IgD-negative memory B cell (primary cell): ENCODE results near the gene RTL10. TPM values are rescaled to one million over a fixed set of nuclear protein-coding genes. Genes with fewer than 3 reads are reported as not detected.

Source experiments
- H3K27ac Mint-ChIP-seq, 3 donors: one replicate each; pipeline ENCODE4 v1.8.0; 2020 to 2022; ENCODE audit warnings: mild to moderate bottlenecking in 3 of 3, mixed read lengths in 3 of 3, moderate library complexity in 1 of 3
- H3K27me3 Mint-ChIP-seq: one replicate; pipeline ENCODE4 v1.8.0; 2021; ENCODE audit warnings: mixed read lengths
- H3K36me3 Mint-ChIP-seq: one replicate; pipeline ENCODE4 v1.8.0; 2020; ENCODE audit warnings: mild to moderate bottlenecking, mixed read lengths
- H3K4me1 Mint-ChIP-seq, 3 donors: one replicate each; pipeline ENCODE4 v1.8.0; 2020 to 2022; ENCODE audit warnings: mixed read lengths in 3 of 3, mild to moderate bottlenecking in 1 of 3
- H3K4me3 Mint-ChIP-seq, 4 donors: one replicate each; pipeline ENCODE4 v1.8.0; 2020 to 2022; ENCODE audit warnings: mild to moderate bottlenecking in 4 of 4, mixed read lengths in 4 of 4, moderate library complexity in 3 of 4
- H3K9me3 Mint-ChIP-seq, 3 donors: one replicate each; pipeline ENCODE4 v1.8.0; 2020 to 2021; ENCODE audit warnings: mixed read lengths in 3 of 3, mild to moderate bottlenecking in 1 of 3
- polyA plus RNA-seq: library from polyadenylated mRNA; unstranded; fragments of 300-500 nt; fragmentation: Illumina TruSeq; gene quantifications from one replicate; pipeline ENCODE4 v1.2.3, GENCODE V29; 2021

RTL10 gene
- polyA plus RNA-seq, 1 donor from 2014 or later = 7.3 TPM

- Mint-ChIP-seq H3K27me3 (no peaks in the 10 kb centered on the region), H3K4me1 (peaks cover 14 to 15% (median 15%) of the 10 kb centered on the region in 3 donors), H3K4me3 (peak overlapping the region in 1 of 4 donors; percentile 89), H3K36me3 (no peaks in the 10 kb centered on the region), H3K27ac (peak overlapping the region in 1 of 3 donors; percentile 39), H3K9me3 (no peaks in the 10 kb centered on the region)
Observed at GRCh38 chr22:19892925-19893324, 38.3 kb upstream of the RTL10 start.

DNA sequence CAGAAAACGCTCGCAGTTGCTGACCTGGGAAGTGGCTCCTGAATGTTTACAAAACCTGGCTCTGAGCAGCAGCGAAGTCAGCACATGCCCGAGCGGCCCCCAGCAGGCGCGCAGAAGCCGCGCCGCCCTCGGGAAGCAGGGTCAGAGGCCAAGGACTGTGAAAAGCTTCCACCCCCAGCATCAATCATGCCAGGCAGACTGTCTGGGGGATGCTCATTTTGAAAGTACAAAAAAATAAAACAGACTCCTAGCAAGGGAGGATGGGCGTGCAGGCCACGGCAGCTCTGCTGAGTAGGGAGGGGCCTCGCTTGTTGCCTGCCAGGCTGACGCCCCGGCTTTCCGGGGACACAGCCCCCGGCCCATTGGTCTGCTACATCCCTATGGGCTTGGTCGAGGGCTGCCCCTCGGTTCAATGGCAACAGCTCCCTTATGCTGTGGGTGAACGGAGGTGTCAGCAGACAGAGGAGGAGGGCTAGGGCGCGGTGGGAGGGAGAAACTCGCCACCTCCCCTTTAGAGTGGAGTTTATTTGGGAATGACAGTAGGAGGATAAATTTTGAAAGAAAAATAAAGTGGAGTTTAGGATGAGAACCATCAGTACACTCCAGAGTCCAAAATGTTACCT is 37.7 kb upstream of the RTL10 start:
- Mint-ChIP-seq H3K36me3 (no peaks in the 10 kb centered on the region), H3K27me3 (no peaks in the 10 kb centered on the region), H3K9me3 (no peaks in the 10 kb centered on the region), H3K4me3 (peak overlapping the region; percentile 69 to 89 (median 82)), H3K4me1 (peaks cover 15 to 17% (median 16%) of the 10 kb centered on the region in 3 donors), H3K27ac (peak overlapping the region in 2 of 3 donors; percentile 39 to 78)

- peak overlapping the region; percentile 69 to 89 (median 82) for H3K4me3 Mint-ChIP-seq
- peaks cover 21 to 24% (median 24%) of the 10 kb centered on the region in 3 donors for H3K4me1 Mint-ChIP-seq
Observed at GRCh38 chr22:19891317-19892256, 36.9 kb upstream of the RTL10 start.

GRCh38 chr22:19890502-19891316 is 36.0 kb upstream of the RTL10 start:
- Mint-ChIP-seq H3K9me3 (no peaks in the 10 kb centered on the region), H3K27me3 (no peaks in the 10 kb centered on the region), H3K27ac (peak overlapping the region in 1 of 3 donors; percentile 39), H3K4me3 (peak overlapping the region in 2 of 4 donors; percentile 58 to 78), H3K36me3 (peaks cover 3% of the 10 kb centered on the region), H3K4me1 (peaks cover 21 to 29% (median 29%) of the 10 kb centered on the region in 3 donors)

More at GRCh38 chr22:19891317-19892256, 36.9 kb upstream of the RTL10 start:
- no peaks in the 10 kb centered on the region for H3K27me3 Mint-ChIP-seq
- peak overlapping the region; percentile 39 to 91 (median 78) for H3K27ac Mint-ChIP-seq
- H3K9me3 Mint-ChIP-seq = no peaks in the 10 kb centered on the region
- H3K36me3 Mint-ChIP-seq = peaks cover 1% of the 10 kb centered on the region

DNA sequence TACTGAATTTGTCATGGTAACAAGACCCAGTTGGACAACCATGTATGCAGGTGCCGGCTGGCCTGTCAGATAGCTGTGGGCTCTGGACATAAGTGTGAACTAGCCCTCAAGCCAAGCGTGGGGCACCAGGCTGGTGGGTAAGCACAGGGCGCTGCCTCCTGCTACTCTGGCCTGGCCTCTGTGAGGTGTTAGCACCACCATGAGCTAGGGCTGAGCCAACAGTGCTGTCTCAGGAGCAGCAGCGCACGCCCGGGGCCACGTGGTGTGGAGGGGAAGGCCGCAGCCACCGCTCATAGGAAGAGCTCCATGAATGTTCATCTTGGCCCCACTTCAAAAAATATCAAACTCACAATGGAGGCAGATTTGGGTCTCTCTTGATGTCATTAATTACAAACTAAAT is 35.3 kb upstream of the RTL10 start:
- Mint-ChIP-seq H3K4me1 (peaks cover 21 to 31% (median 30%) of the 10 kb centered on the region in 3 donors), H3K36me3 (peaks cover 4% of the 10 kb centered on the region), H3K27ac (peak overlapping the region in 2 of 3 donors; percentile 45 to 63), H3K9me3 (no peaks in the 10 kb centered on the region), H3K27me3 (no peaks in the 10 kb centered on the region), H3K4me3 (no peak overlapping the region)

GRCh38 chr22:19888131-19888746 is 33.6 kb upstream of the RTL10 start:
- H3K36me3 Mint-ChIP-seq = peaks cover 4% of the 10 kb centered on the region
- H3K27me3 Mint-ChIP-seq = no peaks in the 10 kb centered on the region
- H3K4me1 Mint-ChIP-seq = peaks cover 21 to 31% (median 30%) of the 10 kb centered on the region in 3 donors
- no peaks in the 10 kb centered on the region for H3K9me3 Mint-ChIP-seq
- no peak overlapping the region for H3K27ac Mint-ChIP-seq
- H3K4me3 Mint-ChIP-seq = no peak overlapping the region

DNA sequence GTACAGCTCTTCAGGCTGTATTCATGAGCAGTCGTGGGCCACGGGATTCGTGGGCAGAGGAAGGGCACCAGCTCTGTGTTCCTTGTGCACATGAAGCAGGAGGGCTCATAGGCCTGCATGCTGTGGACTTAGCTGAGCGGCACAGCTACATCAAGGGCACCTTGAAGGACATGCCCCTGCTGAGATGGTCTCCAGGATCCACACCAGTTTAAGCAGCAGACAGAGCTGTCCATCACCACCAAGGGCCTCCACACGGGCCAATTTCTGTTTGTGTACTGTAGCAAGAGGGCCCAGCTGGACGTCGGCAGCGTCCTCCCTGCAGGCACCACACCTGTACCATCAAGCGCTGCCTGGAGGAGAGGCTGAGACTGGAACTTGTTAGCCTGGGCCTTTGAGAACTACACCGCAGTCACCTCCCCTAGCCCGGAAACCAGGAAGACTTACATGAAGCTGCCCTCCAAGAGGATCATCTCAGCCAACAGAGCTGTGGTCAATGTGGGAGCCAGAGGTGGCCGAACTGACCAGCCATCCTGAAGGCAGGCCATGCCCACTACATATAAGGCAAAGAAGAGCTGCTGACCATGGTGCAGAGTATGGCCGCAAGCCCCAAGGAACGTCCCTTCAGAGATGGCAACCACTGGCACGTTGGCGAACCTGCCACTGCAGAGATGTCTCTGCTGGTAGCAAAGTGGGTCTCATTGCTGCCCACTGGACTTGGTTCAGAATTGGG is 32.7 kb upstream of the RTL10 start:
- Mint-ChIP-seq H3K36me3 (peaks cover 4% of the 10 kb centered on the region), H3K4me1 (peaks cover 20 to 29% (median 27%) of the 10 kb centered on the region in 3 donors), H3K27me3 (no peaks in the 10 kb centered on the region), H3K4me3 (peak overlapping the region in 1 of 4 donors; percentile 63), H3K27ac (peak overlapping the region; percentile 2 to 88 (median 4)), H3K9me3 (no peaks in the 10 kb centered on the region)

DNA sequence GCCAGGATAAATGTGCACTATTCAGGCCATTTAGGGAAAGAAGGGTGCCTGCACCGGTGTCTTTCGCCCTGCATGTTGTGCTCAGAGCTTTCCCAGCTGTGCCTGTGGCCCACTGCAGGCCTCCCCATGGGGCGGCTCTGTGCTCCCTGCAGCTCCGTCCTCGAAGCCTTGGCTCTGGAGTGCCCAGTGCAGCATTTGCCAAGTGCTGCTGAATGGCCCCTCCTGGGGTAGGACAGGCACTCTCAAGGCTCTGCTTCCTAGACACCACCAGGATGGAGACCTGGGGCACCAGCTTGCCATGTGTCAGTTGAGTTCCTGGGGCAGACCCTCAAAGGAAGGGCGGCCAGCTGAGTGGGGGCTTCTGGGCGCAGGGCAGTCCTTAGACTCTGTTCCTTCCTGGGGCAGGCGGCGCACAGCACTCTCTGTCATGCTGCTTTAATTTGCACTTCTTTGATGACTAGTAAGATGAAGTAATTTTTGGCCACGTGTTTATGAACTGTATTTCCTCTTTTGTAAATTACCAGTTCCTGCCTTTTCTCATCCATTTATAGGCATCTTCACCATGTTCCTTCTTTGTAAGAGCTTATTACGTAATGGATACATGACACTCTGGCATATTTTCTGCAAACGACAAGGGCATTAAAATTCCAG is 32.1 kb upstream of the RTL10 start:
- Mint-ChIP-seq H3K27me3 (no peaks in the 10 kb centered on the region), H3K36me3 (peaks cover 4% of the 10 kb centered on the region), H3K27ac (peak overlapping the region; percentile 2 to 88 (median 37)), H3K4me1 (peaks cover 14 to 24% (median 22%) of the 10 kb centered on the region in 3 donors), H3K9me3 (no peaks in the 10 kb centered on the region), H3K4me3 (peak overlapping the region in 1 of 4 donors; percentile 63)

GRCh38 chr22:19885841-19886592 is 31.3 kb upstream of the RTL10 start:
- Mint-ChIP-seq H3K4me1 (peaks cover 6 to 18% (median 17%) of the 10 kb centered on the region in 3 donors), H3K27ac (peak overlapping the region in 1 of 3 donors; percentile 37), H3K27me3 (no peaks in the 10 kb centered on the region), H3K36me3 (peaks cover 5% of the 10 kb centered on the region), H3K9me3 (no peaks in the 10 kb centered on the region), H3K4me3 (peak overlapping the region in 1 of 4 donors; percentile 70)

DNA sequence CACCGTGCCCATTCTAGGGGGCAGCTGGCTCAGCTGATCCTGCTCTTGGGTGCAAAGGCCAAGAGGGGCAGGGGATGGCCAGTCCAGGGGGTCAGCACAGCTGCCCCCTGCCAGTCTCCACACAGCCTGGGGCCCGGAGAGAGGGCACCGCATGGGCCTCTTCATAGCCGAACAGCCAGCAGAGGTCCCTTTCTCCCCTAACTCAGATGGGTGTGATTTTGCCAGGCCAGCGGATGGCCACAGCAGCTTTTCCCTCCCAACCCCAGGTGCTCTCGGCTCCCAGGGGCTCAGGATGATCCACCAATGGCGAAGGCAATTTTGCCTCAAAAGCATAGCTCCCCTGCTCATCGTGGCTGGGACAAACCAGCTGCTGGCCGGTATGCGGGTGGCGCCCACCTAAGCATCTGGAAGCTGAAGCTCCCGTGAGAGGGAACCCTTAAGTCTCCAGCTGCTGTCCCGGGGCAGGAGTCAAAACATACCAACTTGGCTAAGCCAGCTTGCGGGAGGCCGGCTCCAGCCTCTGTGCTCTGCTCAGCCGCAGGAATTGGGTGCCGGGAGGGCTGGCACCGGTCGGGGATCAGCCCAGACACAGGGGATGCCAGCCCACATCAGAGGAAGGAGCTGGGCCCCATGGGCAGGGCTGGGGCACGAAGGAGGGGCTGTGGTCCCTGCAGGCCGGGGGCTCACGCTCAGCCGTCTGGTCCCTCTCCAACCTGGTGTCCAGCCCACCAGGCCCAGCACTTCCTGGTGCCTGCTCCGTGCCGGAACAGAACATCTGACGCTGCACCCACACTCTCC is 30.5 kb upstream of the RTL10 start:
- Mint-ChIP-seq H3K9me3 (no peaks in the 10 kb centered on the region), H3K4me3 (no peak overlapping the region), H3K36me3 (peaks cover 6% of the 10 kb centered on the region), H3K4me1 (peaks cover 6 to 16% (median 16%) of the 10 kb centered on the region in 3 donors), H3K27me3 (no peaks in the 10 kb centered on the region), H3K27ac (no peak overlapping the region)

DNA sequence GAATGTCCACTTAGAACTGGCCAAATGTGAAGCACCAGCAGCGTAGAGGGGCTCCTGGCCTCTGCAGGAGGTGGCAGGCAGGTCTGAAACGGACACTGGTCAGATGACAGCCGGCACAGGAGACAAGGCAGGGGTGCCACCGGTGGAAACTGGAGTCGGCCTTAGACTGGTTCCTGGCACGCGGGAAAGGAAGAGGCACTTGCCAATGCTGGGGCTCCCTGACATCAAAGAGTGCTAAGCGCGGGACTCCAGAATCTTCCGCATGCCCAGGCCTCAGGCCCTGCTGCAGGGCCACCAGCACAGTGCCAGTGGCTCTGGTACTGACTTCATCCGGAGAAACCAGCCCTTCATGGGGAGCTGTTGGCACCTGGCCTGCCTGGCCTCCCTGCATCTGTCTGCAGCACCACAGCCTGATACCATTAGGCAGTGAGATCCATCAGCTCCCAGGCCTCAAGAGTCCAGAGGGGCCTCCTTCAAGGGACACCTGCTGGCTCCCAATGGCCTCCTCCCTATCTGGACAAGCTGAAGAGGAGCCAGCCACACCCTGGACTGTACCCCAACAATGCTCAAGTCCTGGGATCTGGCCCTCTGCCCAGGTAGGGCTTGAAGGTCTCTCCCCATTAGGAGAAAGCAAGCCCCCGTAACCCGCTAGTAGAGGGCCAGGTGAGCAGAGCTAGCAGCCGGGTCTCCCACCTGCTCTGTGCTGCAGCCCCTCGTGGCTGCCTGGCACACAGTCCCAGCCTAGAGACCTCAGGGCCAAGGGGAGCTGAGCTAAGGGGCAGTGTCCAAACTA is 29.7 kb upstream of the RTL10 start:
- H3K27me3 Mint-ChIP-seq = no peaks in the 10 kb centered on the region
- H3K36me3 Mint-ChIP-seq = peaks cover 6% of the 10 kb centered on the region
- no peak overlapping the region for H3K4me3 Mint-ChIP-seq
- H3K4me1 Mint-ChIP-seq = peaks cover 6 to 16% (median 16%) of the 10 kb centered on the region in 3 donors
- H3K27ac Mint-ChIP-seq = no peak overlapping the region
- no peaks in the 10 kb centered on the region for H3K9me3 Mint-ChIP-seq
